Neural progenitor cell (in vitro differentiated cells): Measurements from ENCODE around the gene NRF1. TPM values are rescaled to one million over a fixed set of nuclear protein-coding genes. Genes with fewer than 3 reads are reported as not detected.

Experiments used
- DNase-seq: peaks from one replicate; pipeline ENCODE4 v3.0.0-alpha.2; 2016; ENCODE audit warnings: low spot score
- H2AFZ ChIP-seq: fragments of 200-600 bp; sonication (generic); replicated peaks from 2 replicates; pipeline ENCODE4 v1.6.1; 2016; ENCODE audit warnings: antibody characterized with exemption
- H3F3A ChIP-seq: fragments of 200-600 bp; sonication (generic); 2 replicates; pipeline ENCODE4 v1.6.1; 2016; ENCODE audit warnings: antibody characterized with exemption, low read depth
- H3K27ac ChIP-seq: fragments of 200-600 bp; sonication (generic); 2 replicates; pipeline ENCODE4 v1.5.1; 2016; ENCODE audit warnings: mild to moderate bottlenecking
- H3K27me3 ChIP-seq: fragments of 200-600 bp; sonication (generic); 2 replicates; pipeline ENCODE4 v1.6.1; 2016; ENCODE audit warnings: mild to moderate bottlenecking, moderate library complexity
- H3K36me3 ChIP-seq: fragments of 200-600 bp; sonication (generic); 2 replicates; pipeline ENCODE4 v1.5.1; 2016
- H3K4me1 ChIP-seq: fragments of 200-600 bp; sonication (generic); 2 replicates; pipeline ENCODE4 v1.6.1; 2016; ENCODE audit warnings: mixed run types
- H3K4me2 ChIP-seq: fragments of 200-600 bp; sonication (generic); 2 replicates; pipeline ENCODE4 v1.6.1; 2016
- H3K4me3 ChIP-seq: fragments of 200-600 bp; sonication (generic); 2 replicates; pipeline ENCODE4 v1.5.1; 2016
- H3K79me2 ChIP-seq: fragments of 200-600 bp; sonication (generic); 2 replicates; pipeline ENCODE4 v1.6.1; 2016; ENCODE audit warnings: low read depth
- H3K9ac ChIP-seq: fragments of 200-600 bp; sonication (generic); 2 replicates; pipeline ENCODE4 v1.6.1; 2016
- H3K9me3 ChIP-seq: fragments of 200-600 bp; sonication (generic); 2 replicates; pipeline ENCODE4 v1.5.1; 2016; ENCODE audit warnings: low read depth
- H4K20me1 ChIP-seq: fragments of 200-600 bp; sonication (generic); 2 replicates; pipeline ENCODE4 v1.6.1; 2016; ENCODE audit warnings: low read depth
- H3K27ac Mint-ChIP-seq: 3 replicates; pipeline ENCODE4 v1.8.0; 2021; ENCODE audit warnings: mixed read lengths
- H3K27me3 Mint-ChIP-seq: 2 replicates; pipeline ENCODE4 v1.8.0; 2022; ENCODE audit warnings: low read depth, mild to moderate bottlenecking, inconsistent platforms, moderate library complexity, mixed read lengths; ENCODE audit not compliant: insufficient read depth
- H3K36me3 Mint-ChIP-seq: 3 replicates; pipeline ENCODE4 v1.8.0; 2021; ENCODE audit warnings: mixed read lengths
- H3K4me1 Mint-ChIP-seq: 3 replicates; pipeline ENCODE4 v1.8.0; 2021; ENCODE audit warnings: mixed read lengths
- H3K4me3 Mint-ChIP-seq: 3 replicates; pipeline ENCODE4 v1.8.0; 2021; ENCODE audit warnings: mild to moderate bottlenecking, moderate library complexity, mixed read lengths
- H3K9me3 Mint-ChIP-seq: 3 replicates; pipeline ENCODE4 v1.8.0; 2020; ENCODE audit warnings: mixed read lengths
- EZH2 ChIP-seq: fragments of 200-600 bp; sonication (generic); IDR thresholded peaks from 2 replicates; pipeline ENCODE4 v1.6.1; 2017; ENCODE audit warnings: antibody characterized with exemption, mild to moderate bottlenecking, moderate library complexity
- EZH2phosphoT487 ChIP-seq: fragments of 200-600 bp; sonication (generic); IDR thresholded peaks from 2 replicates; pipeline ENCODE4 v1.6.1; 2017; ENCODE audit warnings: antibody characterized with exemption
- total RNA-seq: library from RNA; depleted of rRNA; stranded (reverse); fragments of >200 nt; gene quantifications from 2 replicates; pipeline ENCODE4 v1.2.3, GENCODE V29; 2015; ENCODE audit warnings: low replicate concordance
- TF ChIP-seq, protein P1 (sequence below): fragments of 200-600 bp; sonication (generic); IDR thresholded peaks from 2 replicates; pipeline ENCODE4 v1.5.1; 2017; ENCODE audit warnings: antibody characterized with exemption, mild to moderate bottlenecking

Gene NRF1
- total RNA-seq, 1 donor from 2014 or later, result 22.9 TPM

GRCh38 chr7:129762387-129762969 lies 151.0 kb downstream of the NRF1 start:
- H3K9me3 ChIP-seq, result no peaks in the 10 kb centered on the region

GRCh38 chr7:129764247-129765084 lies 152.9 kb downstream of the NRF1 start:
- no peaks in the 10 kb centered on the region for H4K20me1 ChIP-seq
- no peaks in the 10 kb centered on the region for H3K4me1 ChIP-seq
- no peak overlapping the region for H3K9ac ChIP-seq
- no peaks in the 10 kb centered on the region for H3F3A ChIP-seq
- no peaks in the 10 kb centered on the region for H3K27me3 ChIP-seq
- H3K36me3 ChIP-seq, result no peaks in the 10 kb centered on the region
- no peak overlapping the region for H3K4me3 ChIP-seq
- TF ChIP-seq, protein P1, sequence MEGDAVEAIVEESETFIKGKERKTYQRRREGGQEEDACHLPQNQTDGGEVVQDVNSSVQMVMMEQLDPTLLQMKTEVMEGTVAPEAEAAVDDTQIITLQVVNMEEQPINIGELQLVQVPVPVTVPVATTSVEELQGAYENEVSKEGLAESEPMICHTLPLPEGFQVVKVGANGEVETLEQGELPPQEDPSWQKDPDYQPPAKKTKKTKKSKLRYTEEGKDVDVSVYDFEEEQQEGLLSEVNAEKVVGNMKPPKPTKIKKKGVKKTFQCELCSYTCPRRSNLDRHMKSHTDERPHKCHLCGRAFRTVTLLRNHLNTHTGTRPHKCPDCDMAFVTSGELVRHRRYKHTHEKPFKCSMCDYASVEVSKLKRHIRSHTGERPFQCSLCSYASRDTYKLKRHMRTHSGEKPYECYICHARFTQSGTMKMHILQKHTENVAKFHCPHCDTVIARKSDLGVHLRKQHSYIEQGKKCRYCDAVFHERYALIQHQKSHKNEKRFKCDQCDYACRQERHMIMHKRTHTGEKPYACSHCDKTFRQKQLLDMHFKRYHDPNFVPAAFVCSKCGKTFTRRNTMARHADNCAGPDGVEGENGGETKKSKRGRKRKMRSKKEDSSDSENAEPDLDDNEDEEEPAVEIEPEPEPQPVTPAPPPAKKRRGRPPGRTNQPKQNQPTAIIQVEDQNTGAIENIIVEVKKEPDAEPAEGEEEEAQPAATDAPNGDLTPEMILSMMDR, result no peak
- no peak for TF ChIP-seq EZH2phosphoT487
- TF ChIP-seq EZH2, result no peak
- H3K9me3 ChIP-seq, result no peaks in the 10 kb centered on the region
- no peak for DNase-seq
- Mint-ChIP-seq H3K36me3 (no peaks in the 10 kb centered on the region), H3K4me1 (no peaks in the 10 kb centered on the region), H3K27ac (no peak overlapping the region), H3K27me3 (peaks cover 3% of the 10 kb centered on the region), H3K4me3 (no peak overlapping the region), H3K9me3 (no peaks in the 10 kb centered on the region)
- no peaks in the 10 kb centered on the region for H3K79me2 ChIP-seq
- no peak overlapping the region for H3K27ac ChIP-seq
- H2AFZ ChIP-seq, result no peak overlapping the region
- H3K4me2 ChIP-seq, result no peak overlapping the region

More at GRCh38 chr7:129762387-129762969, 151.0 kb downstream of the NRF1 start:
- Histone ChIP-seq H3K36me3 (no peaks in the 10 kb centered on the region), H3K4me3 (no peak overlapping the region), H4K20me1 (no peaks in the 10 kb centered on the region), H3K79me2 (no peaks in the 10 kb centered on the region), H3F3A (no peaks in the 10 kb centered on the region), H3K4me2 (no peak overlapping the region), H3K27ac (no peak overlapping the region), H3K4me1 (no peaks in the 10 kb centered on the region), H2AFZ (no peak overlapping the region), H3K9ac (no peak overlapping the region), H3K27me3 (no peaks in the 10 kb centered on the region)
- no peak overlapping the region for H3K4me3 Mint-ChIP-seq
- H3K36me3 Mint-ChIP-seq, result peaks cover 2% of the 10 kb centered on the region
- H3K27ac Mint-ChIP-seq, result no peak overlapping the region
- TF ChIP-seq EZH2 (no peak), EZH2phosphoT487 (no peak)
- TF ChIP-seq, protein P1, result no peak
- no peaks in the 10 kb centered on the region for H3K9me3 Mint-ChIP-seq
- no peaks in the 10 kb centered on the region for H3K4me1 Mint-ChIP-seq
- DNase-seq, result no peak
- peaks cover 3% of the 10 kb centered on the region for H3K27me3 Mint-ChIP-seq

- H3K4me2 ChIP-seq, result no peak overlapping the region
- no peak overlapping the region for H3K27ac Mint-ChIP-seq
- H3K4me3 Mint-ChIP-seq, result no peak overlapping the region
- H3K36me3 ChIP-seq, result no peaks in the 10 kb centered on the region
- H3K27me3 Mint-ChIP-seq, result peaks cover 3% of the 10 kb centered on the region
- H3K9me3 ChIP-seq, result no peaks in the 10 kb centered on the region
- no peak overlapping the region for H3K27ac ChIP-seq
- H3K79me2 ChIP-seq, result no peaks in the 10 kb centered on the region
- no peaks in the 10 kb centered on the region for H3K4me1 Mint-ChIP-seq
- H3K9me3 Mint-ChIP-seq, result no peaks in the 10 kb centered on the region
- H3F3A ChIP-seq, result no peaks in the 10 kb centered on the region
- no peaks in the 10 kb centered on the region for H3K27me3 ChIP-seq
- no peak overlapping the region for H3K4me3 ChIP-seq
- H3K4me1 ChIP-seq, result no peaks in the 10 kb centered on the region
- DNase-seq, result no peak
- TF ChIP-seq, protein P1, result no peak
- TF ChIP-seq EZH2, result no peak
- no peak for TF ChIP-seq EZH2phosphoT487
- H3K36me3 Mint-ChIP-seq, result no peaks in the 10 kb centered on the region
- no peak overlapping the region for H3K9ac ChIP-seq
- no peak overlapping the region for H2AFZ ChIP-seq
- H4K20me1 ChIP-seq, result no peaks in the 10 kb centered on the region
Measured at GRCh38 chr7:129765352-129765751, 153.8 kb downstream of the NRF1 start.
